KG1 (cell line): ENCODE results near the gene MAPK8IP1.
"Not testable (repeated sequence)": the region's sequence is repeated elsewhere in the genome, so short reads cannot be mapped to it uniquely, and the experiment has no call there.

ENCODE experiments used
- DNase-seq: peaks from one replicate; lab custom pipeline; 2025; lab: John Stamatoyannopoulos, UW

MAPK8IP1 gene

GRCh38 chr11:45890886-45891550, 5.6 kb downstream of the MAPK8IP1 start:
- DNase-seq = no peak

- no peak for DNase-seq
These were observed 7.4 kb downstream of the MAPK8IP1 start for GRCh38 chr11:45892856-45893255.

- DNase-seq = no peak
These were observed 9.2 kb downstream of the MAPK8IP1 start for GRCh38 chr11:45894555-45895247.

- DNase-seq = no peak
These were observed 10.3 kb downstream of the MAPK8IP1 start for GRCh38 chr11:45895553-45896259.

DNA sequence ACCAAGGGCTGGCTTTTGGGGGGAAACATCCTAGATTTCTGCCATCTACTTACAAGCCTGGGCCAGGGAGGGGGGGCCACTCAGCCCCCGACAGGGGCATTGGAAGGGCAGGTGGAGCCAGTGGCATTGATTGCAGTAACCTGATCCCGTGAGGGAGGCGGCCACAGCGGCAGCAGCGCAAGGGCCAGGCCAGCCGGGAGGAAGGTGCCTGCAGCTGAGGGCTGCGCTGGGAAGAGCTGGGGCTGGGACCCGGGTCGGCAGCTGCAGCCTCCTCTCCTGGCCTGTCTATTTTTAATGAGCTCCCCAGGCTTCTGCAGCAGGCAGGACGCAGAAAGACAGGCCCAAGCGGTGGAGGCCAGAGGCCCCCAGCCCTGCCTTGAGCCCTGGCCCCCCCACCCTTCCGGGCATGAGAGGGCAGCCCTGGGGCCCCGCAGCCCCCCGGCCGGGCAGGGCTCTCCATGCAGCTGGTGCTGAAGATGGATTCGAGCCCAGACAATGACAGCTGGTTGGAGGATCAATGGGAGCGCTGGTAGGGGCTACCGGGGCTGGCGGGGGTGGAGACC, 11.1 kb downstream of the MAPK8IP1 start:
- no peak for DNase-seq

DNA sequence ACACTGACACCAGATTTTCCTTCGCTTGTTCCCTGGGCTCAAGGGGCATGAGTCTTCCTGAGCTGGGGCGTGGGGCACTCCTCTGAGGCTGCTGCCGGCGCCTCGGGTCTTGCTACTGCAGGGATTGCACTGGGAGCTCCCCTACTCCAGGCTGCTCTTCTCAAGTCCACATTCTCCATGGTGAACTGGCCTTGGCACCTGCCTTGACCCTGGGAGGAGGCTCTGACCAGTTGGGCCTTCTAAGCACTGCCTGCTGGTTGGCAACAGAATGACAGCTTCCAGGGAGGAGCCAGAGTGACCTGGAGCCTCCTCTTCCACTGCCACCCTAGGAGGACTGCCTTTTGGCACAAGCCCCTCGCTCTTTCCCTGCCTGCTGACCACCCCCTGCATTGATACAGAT, 12.1 kb downstream of the MAPK8IP1 start:
- DNase-seq = no peak

DNA sequence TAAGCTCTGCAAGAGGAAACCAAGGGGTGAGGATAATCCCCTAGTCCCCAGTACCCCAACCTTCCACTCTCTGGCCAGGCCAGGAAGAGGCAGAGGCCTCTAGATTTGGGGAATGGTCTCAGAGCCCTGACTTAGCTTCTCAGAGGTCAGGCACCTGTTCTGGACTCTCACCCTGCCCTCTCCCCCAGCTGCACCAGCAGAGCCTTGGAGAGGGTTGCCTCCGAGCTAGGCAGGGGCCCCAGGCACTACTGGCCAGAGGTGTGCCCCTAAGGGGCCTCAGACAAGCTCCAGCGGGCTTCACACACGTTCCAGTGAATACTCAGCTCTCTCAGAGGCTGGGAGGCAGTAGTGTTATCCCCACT, 13.6 kb downstream of the MAPK8IP1 start:
- DNase-seq = no peak

DNA sequence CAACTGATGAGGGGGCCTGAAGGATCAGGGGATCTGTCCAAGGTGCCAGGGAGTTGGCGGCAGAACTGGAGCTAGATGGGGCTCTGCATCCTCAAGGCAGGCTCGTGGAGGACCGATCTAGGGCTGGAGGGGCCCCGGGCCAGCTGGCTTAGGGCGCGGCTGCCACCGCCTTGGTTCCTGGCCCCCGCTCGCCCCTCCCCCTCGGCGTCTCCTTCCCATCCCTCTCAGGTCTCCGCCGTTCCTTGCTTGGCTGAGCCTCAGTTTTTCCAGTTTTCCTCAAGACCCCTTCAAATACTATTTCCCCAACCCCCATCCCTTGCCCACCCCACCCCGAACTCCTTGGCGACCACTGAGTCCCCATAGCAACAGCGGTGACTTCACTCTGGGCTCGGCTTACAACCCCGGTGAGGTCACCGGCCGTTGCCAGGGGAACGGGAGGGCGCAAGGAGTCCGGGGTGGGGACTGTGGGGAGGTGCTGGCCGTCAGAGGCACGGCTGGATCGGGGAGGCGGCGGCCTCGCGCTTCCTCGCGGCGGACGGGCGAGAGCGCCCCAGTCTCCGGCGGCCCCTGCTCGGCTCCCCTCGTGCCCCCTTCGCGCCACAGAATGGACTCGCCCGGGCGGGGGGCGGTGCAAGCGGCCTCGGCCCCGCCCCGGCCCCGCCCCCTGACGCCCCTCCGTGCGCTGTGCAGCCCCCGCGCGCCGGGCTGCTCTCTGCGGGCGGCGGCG, 14.2 kb downstream of the MAPK8IP1 start:
- no peak for DNase-seq

DNA sequence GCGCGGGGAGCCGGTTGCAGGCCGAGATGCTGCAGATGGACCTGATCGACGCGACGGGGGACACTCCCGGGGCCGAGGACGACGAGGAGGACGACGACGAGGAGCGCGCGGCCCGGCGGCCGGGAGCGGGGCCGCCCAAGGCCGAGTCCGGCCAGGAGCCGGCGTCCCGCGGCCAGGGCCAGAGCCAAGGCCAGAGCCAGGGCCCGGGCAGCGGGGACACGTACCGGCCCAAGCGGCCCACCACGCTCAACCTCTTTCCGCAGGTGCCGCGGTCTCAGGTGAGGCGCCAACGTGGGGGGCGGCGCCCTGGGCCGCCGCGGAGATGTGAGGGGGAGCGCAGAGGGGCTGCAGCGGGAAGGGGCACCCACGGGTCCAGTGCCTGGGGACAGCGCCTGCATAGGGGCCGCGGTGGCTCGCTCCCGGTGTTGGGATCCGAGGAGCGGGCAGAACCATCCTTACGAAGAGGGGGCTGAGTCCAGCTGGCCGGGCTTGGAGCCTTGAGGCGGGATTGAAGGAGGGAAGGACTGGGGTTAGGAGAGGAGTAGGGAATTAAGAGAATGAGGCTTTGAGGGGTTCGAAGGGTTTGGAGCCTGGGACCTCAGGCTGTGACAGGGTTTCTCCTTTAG, 14.8 kb downstream of the MAPK8IP1 start:
- not testable (repeated sequence) for DNase-seq

DNA sequence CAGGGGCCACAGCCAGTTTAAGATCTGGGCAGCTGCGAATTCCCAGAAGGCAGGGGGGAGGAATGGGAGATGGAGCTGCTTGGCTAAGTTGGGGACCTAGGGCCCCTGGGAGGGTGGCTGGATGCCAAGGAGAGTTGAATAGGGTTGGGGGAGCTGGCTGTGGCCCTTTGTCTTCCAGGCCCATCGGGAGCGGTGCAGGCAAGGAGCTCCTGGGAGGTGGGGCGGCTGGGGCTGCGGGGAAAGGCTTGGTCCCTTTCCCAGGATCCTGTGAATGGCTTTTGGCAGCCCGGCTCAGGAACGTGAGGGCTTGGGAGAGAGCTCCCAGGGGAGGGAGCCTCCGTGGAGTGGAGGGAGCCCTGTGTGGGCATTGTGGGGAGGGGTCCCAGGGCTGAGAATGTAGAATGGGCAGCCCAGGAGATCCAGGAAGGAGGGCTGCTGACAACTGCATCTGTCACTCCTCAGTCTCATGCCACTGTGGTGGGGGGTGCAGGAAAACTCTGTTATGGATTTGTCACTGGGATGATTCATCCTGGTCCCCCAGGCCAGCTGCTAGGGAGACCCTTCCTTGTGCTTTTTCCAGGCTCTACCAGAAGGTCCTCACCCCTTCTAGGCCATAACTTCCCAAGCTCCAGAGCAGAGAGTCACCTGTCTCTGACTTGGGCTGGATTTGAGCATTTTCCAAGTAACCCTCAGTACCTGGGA, 15.6 kb downstream of the MAPK8IP1 start:
- DNase-seq = no peak

- DNase-seq = no peak
These were observed 16.2 kb downstream of the MAPK8IP1 start for GRCh38 chr11:45901626-45902025.

GRCh38 chr11:45902452-45903380, 17.3 kb downstream of the MAPK8IP1 start:
- DNase-seq = no peak

DNA sequence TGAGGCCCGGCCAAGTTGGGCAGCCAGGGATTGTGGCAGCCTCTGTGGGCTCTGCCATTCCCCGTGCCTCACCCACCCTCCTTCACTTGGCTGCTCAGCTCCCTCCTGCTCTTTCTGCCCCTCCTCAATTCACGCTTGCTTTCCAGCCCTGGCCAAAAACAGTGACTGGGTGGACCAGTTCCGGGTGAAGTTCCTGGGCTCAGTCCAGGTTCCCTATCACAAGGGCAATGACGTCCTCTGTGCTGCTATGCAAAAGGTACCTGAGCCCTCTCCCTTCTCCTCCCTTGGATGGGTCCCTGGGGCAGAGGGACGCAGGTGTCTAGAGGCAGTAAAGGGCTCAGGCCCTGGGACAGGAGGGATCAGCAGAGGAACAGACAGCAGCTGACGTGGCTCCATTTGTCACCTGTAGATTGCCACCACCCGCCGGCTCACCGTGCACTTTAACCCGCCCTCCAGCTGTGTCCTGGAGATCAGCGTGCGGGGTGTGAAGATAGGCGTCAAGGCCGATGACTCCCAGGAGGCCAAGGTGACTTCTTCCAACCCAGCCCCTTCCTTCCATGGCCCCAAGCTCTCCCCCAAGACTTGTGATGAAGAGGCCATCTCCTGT, 19.0 kb downstream of the MAPK8IP1 start:
- DNase-seq = no peak

DNA sequence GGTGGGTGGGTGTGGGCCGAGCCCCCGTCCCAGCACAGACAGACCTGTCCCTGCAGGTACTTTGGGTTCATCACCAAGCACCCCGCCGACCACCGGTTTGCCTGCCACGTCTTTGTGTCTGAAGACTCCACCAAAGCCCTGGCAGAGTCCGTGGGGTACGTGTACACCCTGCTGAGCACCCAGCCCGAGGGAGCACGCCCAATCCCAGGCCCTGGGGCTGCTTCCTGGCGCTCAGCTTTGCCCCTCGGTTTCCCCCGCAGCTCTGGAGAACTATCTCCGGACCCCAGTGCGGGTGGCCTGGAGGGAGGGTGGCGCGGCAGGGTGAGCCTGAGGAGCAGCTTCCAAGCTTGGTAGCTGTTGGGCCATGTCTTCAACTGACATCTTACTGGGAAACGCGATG, 19.6 kb downstream of the MAPK8IP1 start:
- no peak for DNase-seq

DNA sequence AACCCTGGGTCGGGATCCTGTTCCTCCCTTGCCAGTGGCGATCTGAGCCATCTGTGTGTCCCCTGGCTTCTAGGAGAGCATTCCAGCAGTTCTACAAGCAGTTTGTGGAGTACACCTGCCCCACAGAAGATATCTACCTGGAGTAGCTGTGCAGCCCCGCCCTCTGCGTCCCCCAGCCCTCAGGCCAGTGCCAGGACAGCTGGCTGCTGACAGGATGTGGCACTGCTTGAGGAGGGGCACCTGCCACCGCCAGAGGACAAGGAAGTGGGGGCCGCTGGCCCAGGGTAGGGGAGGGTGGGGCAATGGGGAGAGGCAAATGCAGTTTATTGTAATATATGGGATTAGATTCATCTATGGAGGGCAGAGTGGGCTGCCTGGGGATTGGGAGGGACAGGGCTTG, 20.1 kb downstream of the MAPK8IP1 start:
- DNase-seq = not testable (repeated sequence)

DNA sequence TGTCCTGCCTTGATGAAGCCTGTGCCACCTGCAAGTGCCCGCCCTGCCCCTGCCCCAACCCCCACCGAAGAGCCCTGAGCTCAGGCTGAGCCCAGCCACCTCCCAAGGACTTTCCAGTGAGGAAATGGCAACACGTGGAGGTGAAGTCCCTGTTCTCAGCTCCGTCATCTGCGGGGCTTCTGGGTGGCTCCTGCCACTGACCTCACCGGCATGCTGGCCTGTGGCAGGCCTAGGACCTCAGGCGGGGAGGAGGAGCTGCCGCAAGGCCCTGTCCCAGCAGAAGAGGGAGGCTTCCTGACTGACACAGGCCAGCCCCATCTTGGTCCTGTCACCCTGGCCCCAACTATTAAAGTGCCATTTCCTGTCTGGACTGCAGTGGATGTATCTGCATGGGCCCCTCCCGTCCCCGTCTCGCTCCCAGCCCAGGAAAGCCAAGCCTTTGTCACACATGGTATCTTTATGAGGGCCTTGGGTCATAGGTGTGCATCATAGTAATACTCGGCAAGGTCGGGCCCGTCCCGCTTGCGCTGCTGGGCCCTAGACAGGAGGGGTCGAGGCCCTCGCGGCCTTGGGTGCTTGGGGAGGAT, 20.7 kb downstream of the MAPK8IP1 start:
- no peak for DNase-seq

GRCh38 chr11:45906965-45907611, 21.6 kb downstream of the MAPK8IP1 start, which contains the start of gene FREY1:
Gene FREY1 (minus strand): TSS chr11:45907271. CDS start chr11:45907245, 26 bp downstream.
- no peak for DNase-seq

GRCh38 chr11:45907911-45908370, 22.5 kb downstream of the MAPK8IP1 start:
- no peak for DNase-seq
